SK-N-SH (cell line): Measurements from ENCODE around the gene A2ML1. TPM values are rescaled to one million over a fixed set of nuclear protein-coding genes. Genes with fewer than 3 reads are reported as not detected.

ENCODE experiments used
- CTCF ChIA-PET: fragments of 300-600, 350-600 bp; formaldehyde crosslinking; extraction: SDS; loops from one replicate; lab custom pipeline; 2021; lab: Yijun Ruan, JAX
- POLR2A ChIA-PET: fragments of 350-600 bp; sonication (Branson Sonifier 250); formaldehyde crosslinking; extraction: SDS; loops from one replicate; lab custom pipeline; 2020; ENCODE audit warnings: antibody characterized with exemption, inconsistent platforms; lab: Yijun Ruan, JAX
- DNase-seq: peaks from one replicate; pipeline ENCODE4 v3.0.0; 2012
- H2AFZ ChIP-seq: fragments of 200-600 bp; sonication (generic); 2 replicates; pipeline ENCODE4 v1.8.1; 2016; ENCODE audit warnings: antibody characterized with exemption, mild to moderate bottlenecking, low read depth
- H3F3A ChIP-seq: fragments of 200-600 bp; sonication (generic); replicated peaks from 2 replicates; pipeline ENCODE3; 2016; ENCODE audit warnings: antibody characterized with exemption, mild to moderate bottlenecking; ENCODE audit not compliant: insufficient read depth
- H3K27ac ChIP-seq, 2 experiments: fragments of 200-500 bp in 1 of 2; fragments of 200-600 bp in 1 of 2; sonication (Bioruptor generic) in 1 of 2; sonication (generic), shearing (Covaris generic) in 1 of 2; 2 replicates each; pipeline versions ENCODE4 v1.5.1 to v1.6.1; 2014 to 2016; ENCODE audit warnings: low read depth in 2 of 2, inconsistent platforms in 1 of 2, low read length in 1 of 2, mild to moderate bottlenecking in 1 of 2, mixed read lengths in 1 of 2
- H3K27me3 ChIP-seq: fragments of 200-600 bp; sonication (generic), shearing (Covaris generic); 2 replicates; pipeline ENCODE4 v1.6.1; 2016; ENCODE audit warnings: mixed run types; ENCODE audit not compliant: insufficient read depth
- H3K36me3 ChIP-seq, 2 experiments: fragments of 200-500 bp in 1 of 2; fragments of 200-600 bp in 1 of 2; sonication (Bioruptor generic) in 1 of 2; sonication (generic) in 1 of 2; replicated peaks in 1 of 2; 2 replicates each; pipeline versions ENCODE3 to v1.5.1; 2014 to 2016; ENCODE audit warnings: low read length in 1 of 2, mild to moderate bottlenecking in 1 of 2; ENCODE audit not compliant: insufficient read depth in 2 of 2, control insufficient read depth in 1 of 2
- H3K4me1 ChIP-seq, 2 experiments: fragments of 200-500 bp in 1 of 2; fragments of 200-600 bp in 1 of 2; sonication (Bioruptor generic) in 1 of 2; sonication (generic), shearing (Covaris generic) in 1 of 2; 2 replicates each; pipeline versions ENCODE4 v1.5.1 to v1.6.1; 2014 to 2016; ENCODE audit warnings: low read depth in 1 of 2, low read length in 1 of 2, mixed run types in 1 of 2; ENCODE audit not compliant: insufficient read depth in 2 of 2, control insufficient read depth in 1 of 2
- H3K4me2 ChIP-seq: fragments of 200-600 bp; sonication (generic), shearing (Covaris generic); 2 replicates; pipeline ENCODE4 v1.6.1; 2017; ENCODE audit warnings: mixed run types
- H3K4me3 ChIP-seq, 2 experiments: fragments of 200-500 bp in 1 of 2; fragments of 200-600 bp in 1 of 2; sonication (Bioruptor generic) in 1 of 2; sonication (generic), shearing (Covaris generic) in 1 of 2; 2 replicates each; pipeline versions ENCODE4 v1.5.1 to v1.8.1; 2014 to 2016; ENCODE audit warnings: low read depth in 2 of 2, inconsistent platforms in 1 of 2, low read length in 1 of 2, mild to moderate bottlenecking in 1 of 2, mixed read lengths in 1 of 2, moderate library complexity in 1 of 2
- H3K79me2 ChIP-seq: fragments of 200-600 bp; sonication (generic); 2 replicates; pipeline ENCODE4 v1.8.1; 2017; ENCODE audit warnings: mild to moderate bottlenecking; ENCODE audit not compliant: insufficient read depth
- H3K9ac ChIP-seq: fragments of 200-600 bp; sonication (generic); 2 replicates; pipeline ENCODE4 v1.6.1; 2017; ENCODE audit warnings: mixed run types
- H3K9me2 ChIP-seq: fragments of 200-600 bp; sonication (generic); 2 replicates; pipeline ENCODE4 v1.6.1; 2017; ENCODE audit warnings: mixed run types
- H3K9me3 ChIP-seq: fragments of 200-600 bp; sonication (generic); 2 replicates; pipeline ENCODE4 v1.6.1; 2017; ENCODE audit warnings: mixed run types, mild to moderate bottlenecking, moderate library complexity
- H4K20me1 ChIP-seq: fragments of 200-600 bp; sonication (generic); 2 replicates; pipeline ENCODE4 v1.6.1; 2017; ENCODE audit warnings: mild to moderate bottlenecking, mixed run types; ENCODE audit not compliant: insufficient read depth
- CHD2 ChIP-seq: fragments of 150-350 bp; IDR thresholded peaks from 2 replicates; pipeline ENCODE4 v1.6.1; 2018; ENCODE audit warnings: low read length; ENCODE audit not compliant: partially characterized antibody
- FOXM1 ChIP-seq: IDR thresholded peaks from 2 replicates; pipeline ENCODE4 v1.4.0; 2012; ENCODE audit warnings: low read depth, mild to moderate bottlenecking
- MEF2A ChIP-seq: IDR thresholded peaks from 2 replicates; pipeline ENCODE4 v1.4.0; 2012; ENCODE audit warnings: low read depth, borderline replicate concordance
- NFIC ChIP-seq: IDR thresholded peaks from 2 replicates; pipeline ENCODE4 v1.4.0; 2012; ENCODE audit warnings: borderline replicate concordance
- RXRA ChIP-seq: IDR thresholded peaks from 2 replicates; pipeline ENCODE4 v1.4.0; 2012; ENCODE audit warnings: low read depth, mild to moderate bottlenecking, borderline replicate concordance
- TAF1 ChIP-seq: IDR thresholded peaks from 2 replicates; pipeline ENCODE4 v1.6.1; 2012; ENCODE audit warnings: low read depth, mild to moderate bottlenecking, low read length, moderate library complexity, borderline replicate concordance
- TCF12 ChIP-seq: IDR thresholded peaks from 2 replicates; pipeline ENCODE4 v1.4.0; 2012
- TEAD4 ChIP-seq: IDR thresholded peaks from 2 replicates; pipeline ENCODE4 v1.4.0; 2012; ENCODE audit warnings: mild to moderate bottlenecking, borderline replicate concordance; ENCODE audit not compliant: insufficient read depth
- YY1 ChIP-seq: IDR thresholded peaks from 2 replicates; pipeline ENCODE4 v1.4.0; 2012; ENCODE audit warnings: low read depth, mild to moderate bottlenecking
- WGBS: methylation state at CpG from one replicate; pipeline ENCODE4 v1.1.6; 2017; ENCODE audit warnings: low lambda C conversion rate; 5-methylcytosine and 5-hydroxymethylcytosine counted together
- polyA plus RNA-seq, 3 experiments: library from polyadenylated mRNA; depleted of rRNA; stranded (reverse); fragments of >200 nt; gene quantifications; 2 replicates each; pipeline ENCODE4 v1.2.3, GENCODE V29; 2012
- TF ChIP-seq, protein P1 (sequence below): IDR thresholded peaks from 2 replicates; pipeline ENCODE4 v1.6.1; 2012; ENCODE audit warnings: mild to moderate bottlenecking, low read depth, low read length, moderate library complexity
- TF ChIP-seq, protein P2 (sequence below): fragments of 200-600 bp; sonication (generic); IDR thresholded peaks from 2 replicates; pipeline ENCODE4 v1.6.1; 2017; ENCODE audit warnings: antibody characterized with exemption, mild to moderate bottlenecking, moderate library complexity
- TF ChIP-seq, protein P3 (sequence below): fragments of 150-350 bp; IDR thresholded peaks from 2 replicates; pipeline ENCODE4 v1.6.1; 2016; ENCODE audit warnings: mild to moderate bottlenecking, low read depth, low read length

Gene A2ML1
- polyA plus RNA-seq, 1 of the 3 experiments (the other 2 are of a cell fraction) = not detected

DNA sequence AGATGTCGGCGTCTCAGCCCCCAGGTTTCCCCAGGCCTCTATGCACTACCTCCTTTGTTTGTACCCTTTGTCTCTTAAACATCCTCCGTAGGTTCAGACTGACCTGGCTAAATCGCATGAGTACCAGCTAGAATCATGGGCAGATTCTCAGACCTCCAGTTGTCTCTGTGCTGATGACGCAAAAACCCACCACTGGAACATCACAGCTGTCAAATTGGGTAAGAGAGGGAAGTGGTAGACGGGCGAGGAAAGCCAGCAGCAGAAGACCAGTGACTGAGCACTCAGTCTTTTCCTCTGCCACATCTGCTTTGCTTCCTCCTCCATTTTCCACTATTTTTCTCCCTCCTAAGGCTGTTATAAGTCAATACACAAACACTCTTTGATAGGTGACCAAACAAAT is 29.7 kb downstream of the A2ML1 start:
- TF ChIP-seq, protein P1, sequence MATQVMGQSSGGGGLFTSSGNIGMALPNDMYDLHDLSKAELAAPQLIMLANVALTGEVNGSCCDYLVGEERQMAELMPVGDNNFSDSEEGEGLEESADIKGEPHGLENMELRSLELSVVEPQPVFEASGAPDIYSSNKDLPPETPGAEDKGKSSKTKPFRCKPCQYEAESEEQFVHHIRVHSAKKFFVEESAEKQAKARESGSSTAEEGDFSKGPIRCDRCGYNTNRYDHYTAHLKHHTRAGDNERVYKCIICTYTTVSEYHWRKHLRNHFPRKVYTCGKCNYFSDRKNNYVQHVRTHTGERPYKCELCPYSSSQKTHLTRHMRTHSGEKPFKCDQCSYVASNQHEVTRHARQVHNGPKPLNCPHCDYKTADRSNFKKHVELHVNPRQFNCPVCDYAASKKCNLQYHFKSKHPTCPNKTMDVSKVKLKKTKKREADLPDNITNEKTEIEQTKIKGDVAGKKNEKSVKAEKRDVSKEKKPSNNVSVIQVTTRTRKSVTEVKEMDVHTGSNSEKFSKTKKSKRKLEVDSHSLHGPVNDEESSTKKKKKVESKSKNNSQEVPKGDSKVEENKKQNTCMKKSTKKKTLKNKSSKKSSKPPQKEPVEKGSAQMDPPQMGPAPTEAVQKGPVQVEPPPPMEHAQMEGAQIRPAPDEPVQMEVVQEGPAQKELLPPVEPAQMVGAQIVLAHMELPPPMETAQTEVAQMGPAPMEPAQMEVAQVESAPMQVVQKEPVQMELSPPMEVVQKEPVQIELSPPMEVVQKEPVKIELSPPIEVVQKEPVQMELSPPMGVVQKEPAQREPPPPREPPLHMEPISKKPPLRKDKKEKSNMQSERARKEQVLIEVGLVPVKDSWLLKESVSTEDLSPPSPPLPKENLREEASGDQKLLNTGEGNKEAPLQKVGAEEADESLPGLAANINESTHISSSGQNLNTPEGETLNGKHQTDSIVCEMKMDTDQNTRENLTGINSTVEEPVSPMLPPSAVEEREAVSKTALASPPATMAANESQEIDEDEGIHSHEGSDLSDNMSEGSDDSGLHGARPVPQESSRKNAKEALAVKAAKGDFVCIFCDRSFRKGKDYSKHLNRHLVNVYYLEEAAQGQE = no peak
- no peak for TF ChIP-seq MEF2A
- TF ChIP-seq, protein P2, sequence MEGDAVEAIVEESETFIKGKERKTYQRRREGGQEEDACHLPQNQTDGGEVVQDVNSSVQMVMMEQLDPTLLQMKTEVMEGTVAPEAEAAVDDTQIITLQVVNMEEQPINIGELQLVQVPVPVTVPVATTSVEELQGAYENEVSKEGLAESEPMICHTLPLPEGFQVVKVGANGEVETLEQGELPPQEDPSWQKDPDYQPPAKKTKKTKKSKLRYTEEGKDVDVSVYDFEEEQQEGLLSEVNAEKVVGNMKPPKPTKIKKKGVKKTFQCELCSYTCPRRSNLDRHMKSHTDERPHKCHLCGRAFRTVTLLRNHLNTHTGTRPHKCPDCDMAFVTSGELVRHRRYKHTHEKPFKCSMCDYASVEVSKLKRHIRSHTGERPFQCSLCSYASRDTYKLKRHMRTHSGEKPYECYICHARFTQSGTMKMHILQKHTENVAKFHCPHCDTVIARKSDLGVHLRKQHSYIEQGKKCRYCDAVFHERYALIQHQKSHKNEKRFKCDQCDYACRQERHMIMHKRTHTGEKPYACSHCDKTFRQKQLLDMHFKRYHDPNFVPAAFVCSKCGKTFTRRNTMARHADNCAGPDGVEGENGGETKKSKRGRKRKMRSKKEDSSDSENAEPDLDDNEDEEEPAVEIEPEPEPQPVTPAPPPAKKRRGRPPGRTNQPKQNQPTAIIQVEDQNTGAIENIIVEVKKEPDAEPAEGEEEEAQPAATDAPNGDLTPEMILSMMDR = no peak
- TF ChIP-seq TAF1 = no peak
- TF ChIP-seq TCF12 = no peak
- no peak for TF ChIP-seq FOXM1
- TF ChIP-seq RXRA = no peak
- no peak for TF ChIP-seq NFIC
- TF ChIP-seq, protein P3, sequence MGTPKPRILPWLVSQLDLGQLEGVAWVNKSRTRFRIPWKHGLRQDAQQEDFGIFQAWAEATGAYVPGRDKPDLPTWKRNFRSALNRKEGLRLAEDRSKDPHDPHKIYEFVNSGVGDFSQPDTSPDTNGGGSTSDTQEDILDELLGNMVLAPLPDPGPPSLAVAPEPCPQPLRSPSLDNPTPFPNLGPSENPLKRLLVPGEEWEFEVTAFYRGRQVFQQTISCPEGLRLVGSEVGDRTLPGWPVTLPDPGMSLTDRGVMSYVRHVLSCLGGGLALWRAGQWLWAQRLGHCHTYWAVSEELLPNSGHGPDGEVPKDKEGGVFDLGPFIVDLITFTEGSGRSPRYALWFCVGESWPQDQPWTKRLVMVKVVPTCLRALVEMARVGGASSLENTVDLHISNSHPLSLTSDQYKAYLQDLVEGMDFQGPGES = no peak
- TF ChIP-seq CHD2 = no peak
- no peak for TF ChIP-seq TEAD4
- no peak for TF ChIP-seq YY1
- Histone ChIP-seq H3K4me3 (no peak overlapping the region), H3K27me3 (peaks cover 5% of the 10 kb centered on the region; the same call in 1 of the 2 replicates), H3K9me2 (no peaks in the 10 kb centered on the region), H3F3A (no peaks in the 10 kb centered on the region), H3K36me3 (no peaks in the 10 kb centered on the region), H3K4me2 (no peak overlapping the region), H3K27ac (no peak overlapping the region), H3K9me3 (no peaks in the 10 kb centered on the region), H3K4me1 (no peaks in the 10 kb centered on the region), H3K79me2 (no peaks in the 10 kb centered on the region), H4K20me1 (no peaks in the 10 kb centered on the region), H2AFZ (no peak overlapping the region), H3K9ac (no peak overlapping the region)
- ChIA-PET CTCF (interaction anchor here (0.9 to 3.5 kb wide), 4 partner anchors 8 to 170 kb away, joined by 3 to 14 read pairs (median 8); no protein-coding TSS in a partner anchor), POLR2A (no interaction called here)
- no peak for DNase-seq
- 55% methylated on average over 7 of the region's 7 CpGs for WGBS
